ENCODE results near the gene DLGAP4.

DNA sequence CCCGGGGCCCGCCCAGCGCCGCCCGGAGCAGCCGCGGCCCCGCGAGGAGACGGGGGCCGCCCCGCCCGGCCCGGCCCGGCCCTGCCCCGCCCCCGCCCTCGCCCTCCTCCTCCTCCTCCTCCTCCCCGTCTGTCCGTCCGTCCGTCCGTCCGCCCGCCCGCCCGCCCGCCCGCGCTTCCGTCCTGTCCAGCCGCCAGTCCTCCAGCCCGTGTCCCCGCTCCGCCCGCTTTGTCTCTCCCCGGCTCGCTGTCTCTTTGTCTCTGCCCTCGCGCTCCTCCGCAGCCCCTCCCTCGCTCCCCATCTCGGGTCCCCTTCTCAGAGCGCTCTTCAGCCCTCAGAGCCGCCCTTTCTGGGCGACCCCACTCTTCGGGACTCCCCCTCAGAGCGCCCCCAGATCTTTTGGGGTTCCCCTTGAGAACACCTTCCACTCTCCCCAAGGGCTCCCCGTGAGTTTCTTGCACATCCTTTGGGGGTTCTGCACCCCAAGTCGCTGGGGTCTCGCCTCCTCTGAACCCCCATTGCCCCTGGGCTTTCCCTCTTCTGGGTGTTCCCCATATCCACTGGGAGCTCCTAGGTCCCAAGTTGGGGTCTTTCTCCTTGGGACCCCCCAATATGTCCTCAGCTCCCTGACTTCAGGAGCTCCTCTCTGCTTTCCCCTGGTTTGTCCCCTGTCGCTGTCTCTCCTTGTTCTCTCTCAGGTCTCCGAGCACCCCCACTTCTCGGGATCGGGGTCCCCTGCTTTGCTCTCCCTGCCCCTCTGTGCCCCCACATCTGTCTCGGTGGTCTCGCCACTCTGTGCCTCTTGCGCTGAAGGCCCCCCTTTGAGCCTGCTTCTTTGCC is 155.7 kb downstream of the DLGAP4 start:
- TF ChIP-seq CTCF (conservative IDR thresholded peaks at IDR 0.05 in 1 of 2, IDR thresholded peaks at IDR 0.05 in 1 of 2; ENCODE audit: extremely low read depth in 1 of 2, insufficient read depth in 1 of 2, low read depth in 1 of 2, low read length in 2 of 2) (no peak), EZH2 (IDR thresholded peaks at IDR 0.05; ENCODE audit: borderline replicate concordance, low read length) (no peak)
